ENCODE data around the gene P2RY2.
"Not testable (repeated sequence)": the region's sequence is repeated elsewhere in the genome, so short reads cannot be mapped to it uniquely, and the experiment has no call there.

P2RY2 gene

GRCh38 chr11:73267906-73268540, 49.9 kb downstream of the P2RY2 start:
- no peak for DNase-seq (ENCODE audit: low spot score)

GRCh38 chr11:73268671-73269271, 50.7 kb downstream of the P2RY2 start:
- DNase-seq (ENCODE audit: low spot score) = no peak

GRCh38 chr11:73269459-73270015, 51.5 kb downstream of the P2RY2 start:
- DNase-seq (ENCODE audit: low spot score) = no peak

GRCh38 chr11:73270016-73270854, 52.2 kb downstream of the P2RY2 start:
- DNase-seq (ENCODE audit: low spot score) = no peak

- DNase-seq (ENCODE audit: low spot score) = no peak
These were observed 52.9 kb downstream of the P2RY2 start for GRCh38 chr11:73270855-73271477.

GRCh38 chr11:73271478-73271865, 53.4 kb downstream of the P2RY2 start:
- DNase-seq (ENCODE audit: low spot score) = not testable (repeated sequence)

GRCh38 chr11:73271936-73272679, 54.0 kb downstream of the P2RY2 start, which contains the start of gene P2RY6:
Gene P2RY6, plus strand, starts transcription at chr11:73272338. Its CDS starts 24,181 bp downstream, at chr11:73296519.
- DNase-seq (ENCODE audit: low spot score) = peak; percentile 47

- no peak for DNase-seq (ENCODE audit: low spot score)
These were observed 54.6 kb downstream of the P2RY2 start for GRCh38 chr11:73272680-73273038.

GRCh38 chr11:73273222-73273895, 55.3 kb downstream of the P2RY2 start:
- DNase-seq (ENCODE audit: low spot score) = no peak

- DNase-seq (ENCODE audit: low spot score) = not testable (repeated sequence)
These were observed 56.1 kb downstream of the P2RY2 start for GRCh38 chr11:73274191-73274590.

- no peak for DNase-seq (ENCODE audit: low spot score)
These were observed 56.8 kb downstream of the P2RY2 start for GRCh38 chr11:73274722-73275380.

GRCh38 chr11:73275381-73275750, 57.3 kb downstream of the P2RY2 start:
- DNase-seq (ENCODE audit: low spot score) = no peak

GRCh38 chr11:73277467-73277866, 59.4 kb downstream of the P2RY2 start:
- no peak for DNase-seq (ENCODE audit: low spot score)

- no peak for DNase-seq (ENCODE audit: low spot score)
These were observed 62.5 kb downstream of the P2RY2 start for GRCh38 chr11:73280626-73281025.

- no peak for DNase-seq (ENCODE audit: low spot score)
These were observed 63.2 kb downstream of the P2RY2 start for GRCh38 chr11:73281201-73281741.

GRCh38 chr11:73281796-73282660, 63.9 kb downstream of the P2RY2 start:
- DNase-seq (ENCODE audit: low spot score) = no peak

- DNase-seq (ENCODE audit: low spot score) = no peak
These were observed 65.4 kb downstream of the P2RY2 start for GRCh38 chr11:73283276-73284000.

- no peak for DNase-seq (ENCODE audit: low spot score)
These were observed 66.0 kb downstream of the P2RY2 start for GRCh38 chr11:73284106-73284505.

- no peak for DNase-seq (ENCODE audit: low spot score)
These were observed 67.6 kb downstream of the P2RY2 start for GRCh38 chr11:73285721-73286120.

Data from COLO829 (cell line).